A549 (cell line): ENCODE results near the gene ROBO3. TPM values are rescaled to one million over a fixed set of nuclear protein-coding genes. Genes with fewer than 3 reads are reported as not detected.

Source experiments
- ATAC-seq, 2 experiments: fragments of 200-7000 bp in 1 of 2; fragments of >200 bp in 1 of 2; cut with Nextera tagmentation in 1 of 2; cut with Tn5 transposase in 1 of 2; 3 replicates each; pipeline versions ENCODE4 v1.8.0 to v1.9.1; 2018 to 2020; ENCODE audit warnings: mild to moderate bottlenecking in 1 of 2, moderate library complexity in 1 of 2
- CTCF ChIA-PET: fragments of 300-600 bp; sonication (Branson Sonifier 250); formaldehyde crosslinking; extraction: SDS; loops from one replicate; lab custom pipeline; 2021; ENCODE audit warnings: antibody characterized with exemption, inconsistent platforms; lab: Yijun Ruan, JAX
- POLR2A ChIA-PET: fragments of 350-600 bp; formaldehyde crosslinking; extraction: SDS; loops from one replicate; lab custom pipeline; 2021; ENCODE audit warnings: antibody characterized with exemption, inconsistent platforms; lab: Yijun Ruan, JAX
- DNase-seq, 2 experiments: peaks; one replicate each; pipeline versions ENCODE4 v3.0.0 to v3.0.0-alpha.2; 2011 to 2016; ENCODE audit warnings: low read depth in 1 of 2, low spot score in 1 of 2
- FAIRE-seq: peaks from 2 replicates; lab custom pipeline; 2011; peaks lifted over from hg19 to GRCh38; lab: Jason Lieb, UNC
- H3K27ac ChIP-seq, 2 experiments: fragments of >200 bp; sonication (Bioruptor Twin); formaldehyde crosslinking; 3 replicates each; pipeline ENCODE4 v1.5.1; 2016 to 2017
- H3K4me1 ChIP-seq: fragments of >200 bp; sonication (Bioruptor Twin); formaldehyde crosslinking; 3 replicates; pipeline ENCODE4 v1.6.1; 2016
- H3K4me2 ChIP-seq: fragments of >200 bp; sonication (Bioruptor Twin); formaldehyde crosslinking; 3 replicates; pipeline ENCODE4 v1.6.1; 2016
- H3K4me3 ChIP-seq: fragments of >200 bp; sonication (Bioruptor Twin); formaldehyde crosslinking; 3 replicates; pipeline ENCODE4 v1.5.1; 2016
- H3K9me3 ChIP-seq: fragments of >200 bp; sonication (Bioruptor Twin); formaldehyde crosslinking; 3 replicates; pipeline ENCODE4 v1.6.1; 2016
- CBX8 ChIP-seq: fragments of 200-600 bp; sonication (generic); IDR thresholded peaks from 2 replicates; pipeline ENCODE4 v1.6.1; 2016
- CEBPB ChIP-seq, 2 experiments: fragments of >200 bp in 1 of 2; sonication (Bioruptor Twin) in 1 of 2; formaldehyde crosslinking in 1 of 2; IDR thresholded peaks; 2 replicates each; pipeline ENCODE4 v1.6.1; 2012 to 2016
- CHD2 ChIP-seq: fragments of 150-350 bp; IDR thresholded peaks from 2 replicates; pipeline ENCODE4 v1.6.1; 2014; ENCODE audit warnings: low read length; ENCODE audit not compliant: partially characterized antibody
- CHD4 ChIP-seq: fragments of 200-600 bp; sonication (generic); IDR thresholded peaks from 2 replicates; pipeline ENCODE4 v1.6.1; 2016; ENCODE audit warnings: antibody characterized with exemption, mild to moderate bottlenecking, borderline replicate concordance
- ESRRA ChIP-seq: fragments of 150-350 bp; IDR thresholded peaks from 2 replicates; pipeline ENCODE4 v1.6.1; 2014; ENCODE audit warnings: mild to moderate bottlenecking, low read length, borderline replicate concordance
- FOSL2 ChIP-seq, 2 experiments: fragments of 450-650 bp in 1 of 2; fragments of >200 bp in 1 of 2; sonication (Bioruptor Twin) in 1 of 2; formaldehyde crosslinking; IDR thresholded peaks; 2 replicates each; pipeline versions ENCODE4 v1.5.0 to v1.6.1; 2016 to 2020; ENCODE audit warnings: mild to moderate bottlenecking in 1 of 2, moderate library complexity in 1 of 2
- FOXS1 ChIP-seq: fragments of 250-450 bp; sonication (Bioruptor Pico); IDR thresholded peaks from 2 replicates; pipeline ENCODE4 v1.5.0; 2020; ENCODE audit warnings: mild to moderate bottlenecking, moderate library complexity
- GATA3 ChIP-seq: IDR thresholded peaks from 2 replicates; pipeline ENCODE4 v1.6.1; 2012; ENCODE audit warnings: borderline replicate concordance
- HOXA7 ChIP-seq: fragments of 250-450 bp; sonication (Bioruptor Pico); IDR thresholded peaks from 2 replicates; pipeline ENCODE4 v1.5.0; 2020; ENCODE audit warnings: mild to moderate bottlenecking, moderate library complexity
- HOXB5 ChIP-seq: fragments of 250-450 bp; sonication (Bioruptor Pico); IDR thresholded peaks from 2 replicates; pipeline ENCODE4 v1.5.0; 2020; ENCODE audit warnings: mild to moderate bottlenecking, moderate library complexity
- KDM1A ChIP-seq: fragments of 200-600 bp; sonication (generic); IDR thresholded peaks from 2 replicates; pipeline ENCODE4 v1.6.1; 2016; ENCODE audit warnings: low read depth, mild to moderate bottlenecking
- KDM5A ChIP-seq: fragments of 200-600 bp; sonication (generic); IDR thresholded peaks from 2 replicates; pipeline ENCODE4 v1.6.1; 2016; ENCODE audit warnings: antibody characterized with exemption, mild to moderate bottlenecking
- MAZ ChIP-seq: fragments of 150-350 bp; IDR thresholded peaks from 2 replicates; pipeline ENCODE4 v1.6.1; 2014; ENCODE audit warnings: antibody characterized with exemption, low read depth, low read length, borderline replicate concordance
- MYC ChIP-seq: IDR thresholded peaks from 2 replicates; pipeline ENCODE4 v1.6.1; 2012; ENCODE audit warnings: mild to moderate bottlenecking, inconsistent platforms, low read length, improper control_type of control experiment, borderline replicate concordance
- NR3C1 ChIP-seq: fragments of >200 bp; sonication (Bioruptor Twin); formaldehyde crosslinking; IDR thresholded peaks from 3 replicates; pipeline ENCODE4 v1.6.1; 2017
- PHF8 ChIP-seq: fragments of 200-600 bp; sonication (generic); IDR thresholded peaks from 2 replicates; pipeline ENCODE4 v1.6.1; 2016; ENCODE audit warnings: low read depth, mild to moderate bottlenecking, antibody characterized with exemption, moderate library complexity, borderline replicate concordance
- RARB ChIP-seq: fragments of 250-450 bp; sonication (Bioruptor Pico); IDR thresholded peaks from 2 replicates; pipeline ENCODE4 v1.8.0; 2021; ENCODE audit warnings: mild to moderate bottlenecking, moderate library complexity
- RFX5 ChIP-seq: fragments of 450-650 bp; IDR thresholded peaks from 2 replicates; pipeline ENCODE4 v1.7.1; 2014; ENCODE audit warnings: antibody characterized with exemption, mild to moderate bottlenecking, moderate library complexity
- ZFP36 ChIP-seq: fragments of 450-650 bp; IDR thresholded peaks from 2 replicates; pipeline ENCODE4 v1.6.1; 2014; ENCODE audit warnings: borderline replicate concordance; ENCODE audit not compliant: partially characterized antibody
- ZSCAN20 ChIP-seq: fragments of 250-450 bp; sonication (Bioruptor Pico); IDR thresholded peaks from 2 replicates; pipeline ENCODE4 v1.8.0; 2022; ENCODE audit warnings: mild to moderate bottlenecking, moderate library complexity
- WGBS: methylation state at CpG from one replicate; pipeline ENCODE4 v1.1.6; 2017; ENCODE audit errors: missing lambda C conversion rate; 5-methylcytosine and 5-hydroxymethylcytosine counted together
- polyA plus RNA-seq, 4 experiments: library from polyadenylated mRNA; depleted of rRNA in 3 of 4; stranded (reverse); fragments of >200 nt; fragmentation: RNase III in 1 of 4; extraction: RNeasy Plus Mini Kit Qiagen cat#74134 plus additional on column Dnase treatment in 1 of 4; gene quantifications; 2 replicates in 3 of 4; 3 replicates in 1 of 4; pipeline ENCODE4 v1.2.3, GENCODE V29; 2011 to 2017
- TF ChIP-seq, protein P1 (sequence below): fragments of >200 bp; sonication (Bioruptor Twin); formaldehyde crosslinking; IDR thresholded peaks from 3 replicates; pipeline ENCODE4 v1.6.1; 2016
- TF ChIP-seq, protein P2 (sequence below): IDR thresholded peaks from 2 replicates; pipeline ENCODE4 v1.6.1; 2012
- TF ChIP-seq, protein P3 (sequence below): IDR thresholded peaks from 2 replicates; pipeline ENCODE4 v1.6.1; 2012; ENCODE audit warnings: low read depth, borderline replicate concordance
- TF ChIP-seq, protein P4 (sequence below): IDR thresholded peaks from 2 replicates; pipeline ENCODE4 v1.6.1; 2012
- TF ChIP-seq, protein P5 (sequence below): fragments of >200 bp; sonication (Bioruptor Twin); formaldehyde crosslinking; IDR thresholded peaks from 2 replicates; pipeline ENCODE4 v1.6.1; 2016

Gene ROBO3
- polyA plus RNA-seq, 2 of the 4 experiments (the other 2 are of a cell fraction), result 2.1 to 2.8 TPM

DNA sequence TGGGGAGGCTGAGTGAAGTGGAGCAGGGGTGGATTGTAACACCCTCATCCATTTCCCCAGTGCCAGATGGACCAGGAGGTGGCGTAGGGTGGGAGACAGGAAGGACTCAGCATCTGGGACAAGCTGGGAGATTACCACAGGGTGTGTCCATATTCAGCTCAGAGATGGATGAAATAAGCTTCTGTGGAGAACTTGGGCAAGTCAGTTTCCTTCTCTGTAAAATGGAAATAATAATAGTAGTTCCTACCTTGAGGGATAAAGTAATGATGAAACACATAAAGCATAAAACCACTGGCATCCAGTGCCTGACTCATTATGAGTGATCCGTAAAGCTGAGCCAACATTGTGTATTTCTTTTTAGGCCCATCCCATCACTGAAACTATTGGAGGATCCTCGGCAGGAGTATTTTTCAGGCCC, 33.0 kb downstream of the ROBO3 start:
- no peak overlapping the region for H3K4me3 ChIP-seq
- H3K9me3 ChIP-seq, result no peaks in the 10 kb centered on the region
- TF ChIP-seq CHD4 (no peak), KDM1A (no peak), MAZ (no peak), GATA3 (no peak), ESRRA (no peak), KDM5A (no peak), PHF8 (no peak), MYC (no peak)
- TF ChIP-seq, protein P1, sequence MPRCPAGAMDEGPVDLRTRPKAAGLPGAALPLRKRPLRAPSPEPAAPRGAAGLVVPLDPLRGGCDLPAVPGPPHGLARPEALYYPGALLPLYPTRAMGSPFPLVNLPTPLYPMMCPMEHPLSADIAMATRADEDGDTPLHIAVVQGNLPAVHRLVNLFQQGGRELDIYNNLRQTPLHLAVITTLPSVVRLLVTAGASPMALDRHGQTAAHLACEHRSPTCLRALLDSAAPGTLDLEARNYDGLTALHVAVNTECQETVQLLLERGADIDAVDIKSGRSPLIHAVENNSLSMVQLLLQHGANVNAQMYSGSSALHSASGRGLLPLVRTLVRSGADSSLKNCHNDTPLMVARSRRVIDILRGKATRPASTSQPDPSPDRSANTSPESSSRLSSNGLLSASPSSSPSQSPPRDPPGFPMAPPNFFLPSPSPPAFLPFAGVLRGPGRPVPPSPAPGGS, result no peak
- TF ChIP-seq, protein P2, sequence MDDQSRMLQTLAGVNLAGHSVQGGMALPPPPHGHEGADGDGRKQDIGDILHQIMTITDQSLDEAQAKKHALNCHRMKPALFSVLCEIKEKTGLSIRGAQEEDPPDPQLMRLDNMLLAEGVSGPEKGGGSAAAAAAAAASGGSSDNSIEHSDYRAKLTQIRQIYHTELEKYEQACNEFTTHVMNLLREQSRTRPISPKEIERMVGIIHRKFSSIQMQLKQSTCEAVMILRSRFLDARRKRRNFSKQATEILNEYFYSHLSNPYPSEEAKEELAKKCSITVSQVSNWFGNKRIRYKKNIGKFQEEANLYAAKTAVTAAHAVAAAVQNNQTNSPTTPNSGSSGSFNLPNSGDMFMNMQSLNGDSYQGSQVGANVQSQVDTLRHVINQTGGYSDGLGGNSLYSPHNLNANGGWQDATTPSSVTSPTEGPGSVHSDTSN, result no peak
- ChIA-PET CTCF (interaction anchor here (0.9 to 2.2 kb wide), 4 partner anchors 18 to 254 kb away, joined by 4 to 23 read pairs (median 4); no protein-coding TSS in a partner anchor), POLR2A (interaction anchor here (1.1 to 4.9 kb wide), 2 partner anchors 22 to 56 kb away, joined by 3 to 24 read pairs; partner anchors contain the start of gene CCDC15)
- FAIRE-seq, result no peak
- peak; percentile 49 to 57; a peak in 3 of 6 replicates for ATAC-seq
- WGBS, result 31% methylated on average over 3 of the region's 3 CpGs
- H3K27ac ChIP-seq, result peak overlapping the region; percentile 20 to 70; a peak in 4 of 6 replicates
- H3K4me2 ChIP-seq, result peak overlapping the region; percentile 25; the same call in 2 of the 3 replicates
- no peak for DNase-seq
- H3K4me1 ChIP-seq, result peaks cover 25% of the 10 kb centered on the region

DNA sequence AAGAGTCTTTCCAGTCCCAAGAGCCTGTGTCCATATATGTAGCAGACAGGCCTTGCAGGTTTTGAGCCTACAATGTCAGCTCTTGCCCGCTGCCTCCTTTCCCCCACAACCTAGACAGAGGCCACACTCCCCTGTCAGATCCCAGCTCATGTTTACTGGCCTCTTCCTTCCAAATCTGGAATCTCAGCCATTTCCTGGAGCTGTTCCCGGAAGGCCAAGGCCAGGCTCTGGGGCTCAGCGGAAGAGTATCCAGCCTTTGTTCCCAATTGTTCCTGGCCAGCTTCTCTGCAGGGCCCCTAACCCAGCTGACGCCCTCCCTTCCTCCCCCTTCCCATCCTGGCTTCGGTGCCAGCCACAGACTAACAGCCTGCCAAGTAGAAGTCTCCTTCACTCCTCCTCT, 33.5 kb downstream of the ROBO3 start:
- peak; percentile 7 to 26; a peak in 3 of 6 replicates for ATAC-seq
- POLR2A ChIA-PET, result interaction anchor here (1.1 to 4.9 kb wide), 2 partner anchors 22 to 55 kb away, joined by 3 to 24 read pairs; partner anchors contain the start of gene CCDC15
- H3K4me1 ChIP-seq, result peaks cover 25% of the 10 kb centered on the region
- 56% methylated on average over 3 of the region's 5 CpGs for WGBS
- no peak for FAIRE-seq
- H3K4me3 ChIP-seq, result no peak overlapping the region
- CTCF ChIA-PET, result interaction anchor here (0.9 to 2.2 kb wide), 3 partner anchors 23 to 254 kb away, joined by 4 to 23 read pairs (median 5); no protein-coding TSS in a partner anchor
- no peak for DNase-seq
- peak overlapping the region; percentile 25; the same call in 2 of the 3 replicates for H3K4me2 ChIP-seq
- TF ChIP-seq, protein P3, sequence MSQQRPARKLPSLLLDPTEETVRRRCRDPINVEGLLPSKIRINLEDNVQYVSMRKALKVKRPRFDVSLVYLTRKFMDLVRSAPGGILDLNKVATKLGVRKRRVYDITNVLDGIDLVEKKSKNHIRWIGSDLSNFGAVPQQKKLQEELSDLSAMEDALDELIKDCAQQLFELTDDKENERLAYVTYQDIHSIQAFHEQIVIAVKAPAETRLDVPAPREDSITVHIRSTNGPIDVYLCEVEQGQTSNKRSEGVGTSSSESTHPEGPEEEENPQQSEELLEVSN, result no peak
- TF ChIP-seq RARB (no peak), NR3C1 (no peak), HOXA7 (CRISPR knock-in tag) (no peak), GATA3 (no peak), FOSL2 (IDR thresholded peaks at IDR 0.05) (no peak), FOSL2 (CRISPR knock-in tag; IDR thresholded peaks at IDR 0.05) (no peak), KDM5A (no peak), CEBPB (IDR thresholded peaks at IDR 0.05) (no peak), ZFP36 (no peak), RFX5 (no peak), CHD2 (no peak), ZSCAN20 (CRISPR knock-in tag) (no peak), HOXB5 (CRISPR knock-in tag) (no peak), CBX8 (no peak), FOXS1 (CRISPR knock-in tag) (no peak)
- TF ChIP-seq, protein P1, result no peak
- TF ChIP-seq, protein P4, sequence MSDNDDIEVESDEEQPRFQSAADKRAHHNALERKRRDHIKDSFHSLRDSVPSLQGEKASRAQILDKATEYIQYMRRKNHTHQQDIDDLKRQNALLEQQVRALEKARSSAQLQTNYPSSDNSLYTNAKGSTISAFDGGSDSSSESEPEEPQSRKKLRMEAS, result no peak
- TF ChIP-seq, protein P5, sequence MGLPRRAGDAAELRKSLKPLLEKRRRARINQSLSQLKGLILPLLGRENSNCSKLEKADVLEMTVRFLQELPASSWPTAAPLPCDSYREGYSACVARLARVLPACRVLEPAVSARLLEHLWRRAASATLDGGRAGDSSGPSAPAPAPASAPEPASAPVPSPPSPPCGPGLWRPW, result no peak
- H3K27ac ChIP-seq, result peak overlapping the region; percentile 27 to 70; a peak in 4 of 6 replicates
- no peaks in the 10 kb centered on the region for H3K9me3 ChIP-seq
